ENCODE results near the gene DCX. TPM values are rescaled to one million over a fixed set of nuclear protein-coding genes. Genes with fewer than 3 reads are reported as not detected.

DCX gene
- total RNA-seq, 1 donor from 2014 or later: 0.05 TPM

DNA sequence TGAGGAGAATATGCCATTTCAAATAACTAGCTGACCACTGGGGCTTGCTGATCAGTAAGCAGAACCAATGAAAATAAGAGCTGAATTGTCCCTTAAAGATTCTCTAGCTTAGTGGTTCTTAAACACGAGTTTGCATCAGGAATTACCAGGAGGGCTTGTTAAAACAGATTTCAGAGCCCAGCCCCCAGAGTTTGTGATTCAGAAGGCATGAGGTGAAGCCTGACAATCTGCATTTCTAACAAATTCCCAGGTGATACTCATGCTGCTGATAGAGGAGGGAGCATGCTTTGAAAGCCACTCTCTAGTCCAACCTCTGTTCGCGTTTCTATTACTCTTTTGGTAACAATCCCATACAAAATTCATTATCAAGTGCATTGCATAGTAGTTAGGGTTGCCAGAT is 35.5 kb downstream of the DCX start:
- no peak for DNase-seq
- Histone ChIP-seq H3K36me3 (no peaks in the 10 kb centered on the region), H3K27me3 (ENCODE audit: low read depth) (no peaks in the 10 kb centered on the region), H3K27ac (replicated peaks) (no peak overlapping the region), H3K9me3 (replicated peaks) (no peaks in the 10 kb centered on the region), H3K4me3 (no peak overlapping the region), H3K4me1 (no peaks in the 10 kb centered on the region)
- TF ChIP-seq, protein P1, sequence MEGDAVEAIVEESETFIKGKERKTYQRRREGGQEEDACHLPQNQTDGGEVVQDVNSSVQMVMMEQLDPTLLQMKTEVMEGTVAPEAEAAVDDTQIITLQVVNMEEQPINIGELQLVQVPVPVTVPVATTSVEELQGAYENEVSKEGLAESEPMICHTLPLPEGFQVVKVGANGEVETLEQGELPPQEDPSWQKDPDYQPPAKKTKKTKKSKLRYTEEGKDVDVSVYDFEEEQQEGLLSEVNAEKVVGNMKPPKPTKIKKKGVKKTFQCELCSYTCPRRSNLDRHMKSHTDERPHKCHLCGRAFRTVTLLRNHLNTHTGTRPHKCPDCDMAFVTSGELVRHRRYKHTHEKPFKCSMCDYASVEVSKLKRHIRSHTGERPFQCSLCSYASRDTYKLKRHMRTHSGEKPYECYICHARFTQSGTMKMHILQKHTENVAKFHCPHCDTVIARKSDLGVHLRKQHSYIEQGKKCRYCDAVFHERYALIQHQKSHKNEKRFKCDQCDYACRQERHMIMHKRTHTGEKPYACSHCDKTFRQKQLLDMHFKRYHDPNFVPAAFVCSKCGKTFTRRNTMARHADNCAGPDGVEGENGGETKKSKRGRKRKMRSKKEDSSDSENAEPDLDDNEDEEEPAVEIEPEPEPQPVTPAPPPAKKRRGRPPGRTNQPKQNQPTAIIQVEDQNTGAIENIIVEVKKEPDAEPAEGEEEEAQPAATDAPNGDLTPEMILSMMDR (IDR thresholded peaks at IDR 0.05; ENCODE audit: borderline replicate concordance): no peak
- intact Hi-C loops (cut with micrococcal nuclease): no loop called here

DNA sequence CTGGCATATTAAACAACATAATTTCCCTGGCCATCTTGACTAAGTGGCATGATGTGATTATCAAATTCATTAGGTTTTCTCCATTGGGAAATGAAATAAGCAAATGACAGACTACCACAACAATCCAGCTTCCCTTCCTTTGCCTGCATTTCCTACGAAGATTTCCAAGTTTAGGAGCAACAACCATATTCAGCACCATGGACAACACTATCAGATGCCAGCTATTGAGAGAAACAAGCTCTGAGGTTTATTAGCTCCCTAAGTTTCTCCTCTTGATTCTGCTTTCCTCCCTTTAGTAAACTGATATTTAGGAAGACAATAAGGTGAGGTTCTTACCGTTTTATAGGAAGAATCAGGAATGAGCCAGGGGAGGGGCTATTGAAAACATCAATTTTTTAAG is 36.2 kb downstream of the DCX start:
- no peak overlapping the region for H3K27ac ChIP-seq (replicated peaks)
- no peaks in the 10 kb centered on the region for H3K27me3 ChIP-seq (ENCODE audit: low read depth)
- DNase-seq: no peak
- no peaks in the 10 kb centered on the region for H3K36me3 ChIP-seq
- H3K4me1 ChIP-seq: no peaks in the 10 kb centered on the region
- H3K9me3 ChIP-seq (replicated peaks): no peaks in the 10 kb centered on the region
- TF ChIP-seq, protein P1 (IDR thresholded peaks at IDR 0.05; ENCODE audit: borderline replicate concordance): no peak
- intact Hi-C loops (cut with micrococcal nuclease): no loop called here
- H3K4me3 ChIP-seq: no peak overlapping the region

DNA sequence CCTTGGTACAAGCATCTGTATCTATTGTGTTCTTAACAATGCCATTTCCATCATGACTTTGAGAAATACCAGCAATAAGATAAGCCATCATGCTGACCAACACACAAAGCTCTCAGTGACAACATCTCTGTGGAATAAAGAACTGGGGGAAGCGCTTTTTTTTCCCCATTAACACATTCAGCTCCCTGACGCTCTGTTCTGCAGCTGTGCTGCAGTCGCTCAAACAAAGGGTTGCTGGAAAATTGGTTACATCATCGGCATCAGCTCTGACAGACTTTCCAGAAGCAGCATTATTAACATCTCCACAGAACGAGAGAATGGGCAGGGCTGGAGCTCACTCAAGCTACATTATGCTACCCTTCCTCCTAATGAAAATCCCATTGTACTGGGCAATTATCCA is 39.9 kb downstream of the DCX start:
- no peaks in the 10 kb centered on the region for H3K4me1 ChIP-seq
- H3K27ac ChIP-seq (replicated peaks): no peak overlapping the region
- H3K36me3 ChIP-seq: no peaks in the 10 kb centered on the region
- no peak overlapping the region for H3K4me3 ChIP-seq
- H3K9me3 ChIP-seq (replicated peaks): no peaks in the 10 kb centered on the region
- DNase-seq: no peak
- H3K27me3 ChIP-seq (ENCODE audit: low read depth): no peaks in the 10 kb centered on the region
- TF ChIP-seq, protein P1 (IDR thresholded peaks at IDR 0.05; ENCODE audit: borderline replicate concordance): no peak
- intact Hi-C loops (cut with micrococcal nuclease): no loop called here

DNA sequence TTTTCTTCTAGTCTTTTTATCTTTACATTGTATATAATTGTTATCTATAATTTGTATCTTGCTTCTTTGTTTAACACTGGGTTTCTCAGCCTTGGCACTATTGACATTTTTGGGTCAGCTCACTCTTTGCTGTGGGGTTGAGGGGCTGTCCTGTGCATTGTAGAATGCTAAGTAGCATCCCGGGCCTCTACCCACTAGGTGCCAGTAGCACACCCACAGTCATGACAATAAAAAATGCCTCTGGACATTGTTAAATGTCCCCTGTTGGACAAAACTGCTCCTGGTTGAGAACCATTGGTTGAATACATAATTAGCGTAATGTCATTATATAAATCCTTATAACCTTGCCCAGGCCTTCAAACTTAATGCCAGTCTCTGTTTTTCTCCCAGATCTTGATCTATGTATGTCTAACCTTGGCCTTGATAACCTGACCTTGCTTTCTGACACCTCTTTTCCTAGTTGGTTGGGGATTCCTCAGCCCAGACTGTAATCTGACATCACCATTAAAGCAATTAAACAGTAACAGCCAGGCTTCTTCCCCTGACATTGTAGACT is 46.1 kb downstream of the DCX start:
- DNase-seq: no peak
- Histone ChIP-seq H3K36me3 (no peaks in the 10 kb centered on the region), H3K9me3 (replicated peaks) (no peaks in the 10 kb centered on the region), H3K27ac (replicated peaks) (no peak overlapping the region), H3K4me1 (no peaks in the 10 kb centered on the region), H3K4me3 (no peak overlapping the region), H3K27me3 (ENCODE audit: low read depth) (no peaks in the 10 kb centered on the region)
- TF ChIP-seq, protein P1 (IDR thresholded peaks at IDR 0.05; ENCODE audit: borderline replicate concordance): no peak
- intact Hi-C loops (cut with micrococcal nuclease): no loop called here

DNA sequence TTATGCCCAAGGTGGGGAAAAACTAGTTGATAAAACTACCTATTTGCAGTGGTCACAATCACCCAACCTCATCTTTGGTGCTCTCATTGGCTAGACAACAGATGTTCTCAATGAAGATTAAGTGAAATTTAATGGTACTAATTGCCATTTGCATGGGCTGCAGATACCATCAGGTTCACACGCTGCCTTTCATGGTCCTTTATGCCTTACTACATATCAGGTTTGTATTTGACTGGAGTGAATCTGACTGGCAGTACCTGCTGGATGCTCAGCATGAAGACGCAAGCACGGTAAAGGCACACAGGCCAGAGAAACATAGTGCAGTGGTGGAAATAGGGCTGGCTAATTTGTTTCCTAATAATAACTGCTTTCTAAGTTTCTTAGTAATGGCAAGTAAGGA is 48.3 kb downstream of the DCX start:
- Histone ChIP-seq H3K9me3 (replicated peaks) (no peaks in the 10 kb centered on the region), H3K27me3 (ENCODE audit: low read depth) (no peaks in the 10 kb centered on the region), H3K4me1 (no peaks in the 10 kb centered on the region), H3K4me3 (no peak overlapping the region), H3K36me3 (no peaks in the 10 kb centered on the region), H3K27ac (replicated peaks) (no peak overlapping the region)
- DNase-seq: no peak
- TF ChIP-seq, protein P1 (IDR thresholded peaks at IDR 0.05; ENCODE audit: borderline replicate concordance): no peak
- intact Hi-C loops (cut with micrococcal nuclease): no loop called here

Data from left ventricle myocardium inferior (tissue), 1 donor.